Activated CD8-positive, alpha-beta T cell treated with anti-CD3 and anti-CD28 coated beads for 36 hours (primary cell): Measurements from ENCODE around the gene MTFP1. TPM values are rescaled to one million over a fixed set of nuclear protein-coding genes. Genes with fewer than 3 reads are reported as not detected.
A peak's percentile ranks its signal among the peaks of the same experiment; 100 is the strongest.

Source experiments
- ATAC-seq: fragments of 200-7000 bp; cut with Tn5 transposase; one replicate; pipeline ENCODE4 v1.10.0; 2021; ENCODE audit warnings: mild to moderate bottlenecking, moderate library complexity
- CTCF ChIA-PET: fragments of 350-600 bp; sonication (Branson Sonifier 250); formaldehyde crosslinking; loops from one replicate; lab custom pipeline; 2021; ENCODE audit warnings: antibody characterized with exemption; lab: Charles Lee
- POLR2A ChIA-PET: fragments of 350-600 bp; sonication (Branson Sonifier 250); formaldehyde crosslinking; loops from one replicate; lab custom pipeline; 2021; ENCODE audit warnings: antibody characterized with exemption; lab: Charles Lee
- DNase-seq: peaks from one replicate; pipeline ENCODE4 v3.0.0-alpha.2; 2020
- H3K27ac Mint-ChIP-seq: one replicate; pipeline ENCODE4 v1.8.0; 2021; ENCODE audit warnings: mild to moderate bottlenecking, mixed read lengths
- H3K27me3 Mint-ChIP-seq: one replicate; pipeline ENCODE4 v1.8.0; 2021; ENCODE audit warnings: mixed read lengths
- H3K36me3 Mint-ChIP-seq: one replicate; pipeline ENCODE4 v1.8.0; 2021; ENCODE audit warnings: low read depth, mixed read lengths
- H3K4me1 Mint-ChIP-seq: one replicate; pipeline ENCODE4 v1.8.0; 2021; ENCODE audit warnings: low read depth, mixed read lengths
- H3K4me3 Mint-ChIP-seq: one replicate; pipeline ENCODE4 v1.8.0; 2021; ENCODE audit warnings: mild to moderate bottlenecking, moderate library complexity, mixed read lengths
- H3K9me3 Mint-ChIP-seq: one replicate; pipeline ENCODE4 v1.8.0; 2021; ENCODE audit warnings: mixed read lengths
- CTCF ChIP-seq: fragments of 200-600 bp; IDR thresholded peaks from one replicate; pipeline ENCODE4 v1.8.0; 2022; ENCODE audit warnings: antibody characterized with exemption, mild to moderate bottlenecking
- intact Hi-C: fragments of 100-400 bp; cut with micrococcal nuclease; formaldehyde crosslinking; loops from one replicate; pipeline ENCODE4 v1.10.0; 2022
- total RNA-seq, 2 experiments: library from RNA; stranded (reverse); gene quantifications; one replicate each; pipeline ENCODE4 v1.2.3, GENCODE V29; 2021

Gene MTFP1
- total RNA-seq, 2 experiments from 2014 or later: 89.8 to 93.8 TPM

- H3K36me3 Mint-ChIP-seq: peaks cover 14% of the 10 kb centered on the region
- CTCF ChIA-PET: no interaction called here
- POLR2A ChIA-PET: no interaction called here
- no peak overlapping the region for H3K27ac Mint-ChIP-seq
- no peak overlapping the region for H3K4me3 Mint-ChIP-seq
- DNase-seq: no peak
- peaks cover 23% of the 10 kb centered on the region for H3K27me3 Mint-ChIP-seq
- ATAC-seq: no peak
- intact Hi-C loops: loop anchor here (5.0 kb wide), 1 partner anchor 37 kb away; no protein-coding TSS in a partner anchor
- peaks cover 32% of the 10 kb centered on the region for H3K4me1 Mint-ChIP-seq
- no peak for TF ChIP-seq CTCF
- peaks cover 8% of the 10 kb centered on the region for H3K9me3 Mint-ChIP-seq
Measured at GRCh38 chr22:30439836-30440235, 14.3 kb downstream of the MTFP1 start.

- no peak overlapping the region for H3K27ac Mint-ChIP-seq
- TF ChIP-seq CTCF: no peak
Measured at GRCh38 chr22:30441088-30441487, 15.5 kb downstream of the MTFP1 start.

GRCh38 chr22:30444632-30445437 is 19.3 kb downstream of the MTFP1 start:
- intact Hi-C loops: loop anchor here (5.0 kb wide), 1 partner anchor 32 kb away; no protein-coding TSS in a partner anchor
- ChIA-PET CTCF (interaction anchor here (0.7 to 5.7 kb wide), 19 partner anchors 8 to 454 kb away, joined by 3 to 36 read pairs (median 4); partner anchors contain the start of genes CASTOR1 and RNF215), POLR2A (interaction anchor here (0.7 to 1.7 kb wide), 3 partner anchors 9 to 22 kb away, joined by 3 to 6 read pairs (median 4); partner anchors contain the start of gene MTFP1)
- H3K27me3 Mint-ChIP-seq: peaks cover 37% of the 10 kb centered on the region
- peak; percentile 80 for DNase-seq
- peaks cover 21% of the 10 kb centered on the region for H3K4me1 Mint-ChIP-seq
- peaks cover 6% of the 10 kb centered on the region for H3K9me3 Mint-ChIP-seq
- no peak overlapping the region for H3K4me3 Mint-ChIP-seq
- peak overlapping the region; percentile 27 for H3K27ac Mint-ChIP-seq
- no peaks in the 10 kb centered on the region for H3K36me3 Mint-ChIP-seq
- TF ChIP-seq CTCF: peak; percentile 80
- ATAC-seq: peak; percentile 85

More at GRCh38 chr22:30441088-30441487, 15.5 kb downstream of the MTFP1 start:
- ChIA-PET CTCF (no interaction called here), POLR2A (no interaction called here)
- H3K9me3 Mint-ChIP-seq: peaks cover 8% of the 10 kb centered on the region
- H3K27me3 Mint-ChIP-seq: peaks cover 30% of the 10 kb centered on the region
- ATAC-seq: no peak
- intact Hi-C loops: loop anchor here (5.0 kb wide), 1 partner anchor 36 kb away; no protein-coding TSS in a partner anchor
- no peak for DNase-seq
- peaks cover 23% of the 10 kb centered on the region for H3K4me1 Mint-ChIP-seq
- no peak overlapping the region for H3K4me3 Mint-ChIP-seq
- H3K36me3 Mint-ChIP-seq: peaks cover 2% of the 10 kb centered on the region

- Mint-ChIP-seq H3K4me1 (peaks cover 21% of the 10 kb centered on the region), H3K36me3 (no peaks in the 10 kb centered on the region), H3K27me3 (peaks cover 31% of the 10 kb centered on the region), H3K9me3 (peaks cover 6% of the 10 kb centered on the region), H3K27ac (no peak overlapping the region), H3K4me3 (no peak overlapping the region)
- DNase-seq (no peak), ATAC-seq (no peak)
- intact Hi-C loops: no loop called here
- peak; percentile 11 for TF ChIP-seq CTCF
- CTCF ChIA-PET: interaction anchor here (0.7 to 5.7 kb wide), 16 partner anchors 8 to 157 kb away, joined by 3 to 36 read pairs (median 4); partner anchors contain the start of gene CASTOR1
- POLR2A ChIA-PET: interaction anchor here (0.8 to 1.7 kb wide), 2 partner anchors 8 to 21 kb away, joined by 4 to 6 read pairs; partner anchors contain the start of gene MTFP1
Measured at GRCh38 chr22:30445438-30446145, 20.0 kb downstream of the MTFP1 start.
